GM18526 (cell line): ENCODE data around the gene MYEOV.

Experiments used
- POLR2A ChIP-seq: IDR thresholded peaks from 3 replicates; pipeline ENCODE4 v1.6.1; 2011; ENCODE audit not compliant: insufficient read length; ENCODE audit errors: extremely low read depth

The MYEOV gene

GRCh38 chr11:69260622-69261021 lies 33.3 kb upstream of the MYEOV start:
- TF ChIP-seq POLR2A = no peak

GRCh38 chr11:69261116-69261515 lies 32.8 kb upstream of the MYEOV start:
- TF ChIP-seq POLR2A = no peak

- no peak for TF ChIP-seq POLR2A
These were observed 30.8 kb upstream of the MYEOV start for GRCh38 chr11:69262918-69263735.

GRCh38 chr11:69263736-69264052 lies 30.3 kb upstream of the MYEOV start:
- TF ChIP-seq POLR2A = no peak

- TF ChIP-seq POLR2A = no peak
These were observed 29.5 kb upstream of the MYEOV start for GRCh38 chr11:69264486-69264885.

- TF ChIP-seq POLR2A = no peak
These were observed 28.7 kb upstream of the MYEOV start for GRCh38 chr11:69265210-69265609.

GRCh38 chr11:69265911-69266510 lies 27.9 kb upstream of the MYEOV start:
- no peak for TF ChIP-seq POLR2A

- TF ChIP-seq POLR2A = no peak
These were observed 26.6 kb upstream of the MYEOV start for GRCh38 chr11:69267395-69267805.

- no peak for TF ChIP-seq POLR2A
These were observed 25.0 kb upstream of the MYEOV start for GRCh38 chr11:69268911-69269310.

GRCh38 chr11:69269388-69269787 lies 24.6 kb upstream of the MYEOV start:
- no peak for TF ChIP-seq POLR2A

GRCh38 chr11:69269926-69270697 lies 23.8 kb upstream of the MYEOV start:
- no peak for TF ChIP-seq POLR2A

- TF ChIP-seq POLR2A = no peak
These were observed 23.0 kb upstream of the MYEOV start for GRCh38 chr11:69270941-69271340.

- TF ChIP-seq POLR2A = no peak
These were observed 21.9 kb upstream of the MYEOV start for GRCh38 chr11:69272055-69272454.

GRCh38 chr11:69272831-69273485 lies 21.0 kb upstream of the MYEOV start:
- no peak for TF ChIP-seq POLR2A

GRCh38 chr11:69273571-69273970 lies 20.4 kb upstream of the MYEOV start:
- no peak for TF ChIP-seq POLR2A
